Measurements from ENCODE around the gene LGALS16.

LGALS16 gene

DNA sequence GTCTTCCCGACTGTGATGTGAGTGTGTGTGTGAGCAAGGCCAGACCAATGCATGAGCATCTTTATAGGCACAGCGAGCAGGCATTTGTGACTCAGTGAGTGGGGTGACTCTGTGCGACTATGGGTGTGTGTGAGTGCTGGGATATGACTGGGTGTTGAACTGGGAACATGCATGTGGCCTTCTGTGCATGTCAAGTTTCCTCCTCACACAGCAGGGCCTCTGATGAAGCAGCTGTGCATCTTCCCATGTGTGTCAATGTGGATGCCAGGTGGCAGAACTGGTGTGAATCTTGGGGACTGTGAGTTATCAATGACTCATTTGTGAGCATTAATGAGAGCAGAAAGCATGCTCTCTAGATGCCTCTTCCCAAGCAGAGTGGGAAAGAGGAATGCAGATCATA is 36.5 kb downstream of the LGALS16 start:
- no peak for DNase-seq
- no peak for TF ChIP-seq POLR2A (IDR thresholded peaks at IDR 0.05; ENCODE audit: low read length)
- TF ChIP-seq GATA1 (IDR thresholded peaks at IDR 0.05; ENCODE audit: low read depth, low read length), result no peak

DNA sequence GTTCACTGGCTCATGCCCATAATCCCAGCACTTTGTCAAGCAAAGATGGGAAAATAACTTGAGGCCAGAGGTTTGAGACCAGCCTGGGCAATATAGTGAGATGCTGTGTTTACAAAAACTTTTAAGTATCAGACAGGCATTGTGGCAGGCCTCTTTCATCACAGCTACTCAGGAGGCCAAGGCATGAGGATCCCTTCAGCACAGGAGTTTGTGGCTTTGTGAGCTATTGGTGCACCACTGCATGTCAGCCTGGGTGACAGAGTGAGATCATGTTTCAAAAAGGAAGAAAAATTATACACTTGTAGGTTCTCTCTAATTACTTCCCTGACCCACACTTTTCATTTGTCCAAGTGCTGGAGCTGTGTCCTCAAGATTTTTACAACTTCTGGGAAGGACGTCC is 37.1 kb downstream of the LGALS16 start:
- TF ChIP-seq GATA1 (IDR thresholded peaks at IDR 0.05; ENCODE audit: low read depth, low read length) (no peak), POLR2A (IDR thresholded peaks at IDR 0.05; ENCODE audit: low read length) (no peak)

DNA sequence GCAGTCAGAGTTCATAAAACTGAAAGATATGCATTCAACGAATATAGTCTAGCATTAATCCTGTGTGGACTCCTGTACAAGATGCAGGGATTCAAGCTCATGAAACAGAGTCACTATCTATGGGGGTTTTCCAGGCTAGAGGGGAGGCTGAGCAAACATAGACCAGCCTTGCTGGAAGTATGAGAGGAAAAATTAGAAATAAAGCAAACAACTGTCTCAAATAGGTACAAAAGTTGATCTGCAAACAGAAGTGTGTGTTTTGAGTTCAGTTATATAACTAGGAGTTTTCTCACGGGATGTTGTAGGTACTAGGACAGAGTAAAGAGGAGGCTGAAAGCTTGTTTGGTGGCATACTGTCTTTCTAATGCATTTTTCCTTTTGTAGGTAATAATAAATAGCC is 40.0 kb downstream of the LGALS16 start:
- TF ChIP-seq POLR2A (IDR thresholded peaks at IDR 0.05; ENCODE audit: low read length), result no peak
- TF ChIP-seq GATA1 (IDR thresholded peaks at IDR 0.05; ENCODE audit: low read depth, low read length), result no peak
- DNase-seq, result no peak

More for the DNA sequence above, 37.1 kb downstream of the LGALS16 start:
- DNase-seq, result no peak

DNA sequence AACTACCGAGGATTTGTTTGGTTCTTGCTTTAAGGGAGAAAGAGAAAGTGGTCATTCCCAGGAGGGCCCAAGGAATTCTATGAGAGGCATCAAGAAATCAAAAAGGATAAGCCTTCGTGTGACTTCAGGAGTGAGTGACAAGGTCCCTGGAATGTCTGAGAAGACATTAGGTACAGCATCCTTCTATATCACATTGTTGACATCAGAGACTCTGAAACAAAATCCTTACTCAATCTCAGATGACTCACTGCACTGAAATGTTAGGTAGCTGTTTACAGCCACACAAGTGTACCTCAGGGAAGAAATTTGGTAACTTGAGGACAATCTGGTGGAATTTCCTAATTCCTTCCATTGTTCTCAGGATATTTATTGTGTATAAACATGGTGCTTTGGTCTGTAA is 40.7 kb downstream of the LGALS16 start:
- TF ChIP-seq GATA1 (IDR thresholded peaks at IDR 0.05; ENCODE audit: low read depth, low read length) (no peak), POLR2A (IDR thresholded peaks at IDR 0.05; ENCODE audit: low read length) (no peak)
- no peak for DNase-seq

DNA sequence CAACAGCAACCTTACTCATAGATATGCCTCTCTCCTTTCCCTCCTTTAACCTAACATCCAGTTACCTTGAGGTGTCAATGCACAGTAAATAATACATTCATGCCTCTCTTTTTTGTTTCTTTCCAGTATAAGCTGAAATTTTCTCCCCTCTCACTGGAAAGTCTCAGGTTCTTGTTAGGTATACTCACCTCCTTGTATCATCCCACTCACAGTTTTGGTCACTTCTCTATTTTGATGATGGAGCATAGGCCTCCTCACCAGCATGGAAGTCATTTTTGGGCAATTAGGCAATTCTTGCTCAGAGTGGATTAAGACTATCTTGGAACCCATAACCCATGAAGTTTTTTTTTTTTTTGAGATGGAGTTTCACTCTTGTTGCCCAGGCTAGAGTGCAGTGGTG is 42.8 kb downstream of the LGALS16 start:
- no peak for DNase-seq
- no peak for TF ChIP-seq POLR2A (IDR thresholded peaks at IDR 0.05; ENCODE audit: low read length)
- no peak for TF ChIP-seq GATA1 (IDR thresholded peaks at IDR 0.05; ENCODE audit: low read depth, low read length)

DNA sequence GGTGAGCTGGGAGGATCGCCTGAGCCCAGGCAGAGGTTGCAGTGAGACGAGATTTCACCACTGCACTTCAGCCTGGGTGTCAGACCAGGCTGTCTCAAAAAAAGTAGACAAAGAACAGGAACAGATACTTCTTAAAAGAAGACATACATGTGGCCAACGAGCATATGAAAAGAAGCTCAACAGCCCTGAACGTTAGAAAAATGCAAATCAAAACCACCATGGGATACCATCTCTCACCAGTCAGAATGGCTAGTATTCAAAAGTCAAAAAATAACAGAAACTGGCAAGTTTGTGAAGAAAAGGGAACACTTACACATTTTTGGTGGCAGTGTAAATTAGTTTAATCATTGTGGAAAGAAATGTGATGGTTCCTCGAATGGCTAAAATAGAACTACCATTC is 45.6 kb downstream of the LGALS16 start:
- TF ChIP-seq GATA1 (IDR thresholded peaks at IDR 0.05; ENCODE audit: low read depth, low read length) (no peak), POLR2A (IDR thresholded peaks at IDR 0.05; ENCODE audit: low read length) (no peak)
- DNase-seq, result no peak

DNA sequence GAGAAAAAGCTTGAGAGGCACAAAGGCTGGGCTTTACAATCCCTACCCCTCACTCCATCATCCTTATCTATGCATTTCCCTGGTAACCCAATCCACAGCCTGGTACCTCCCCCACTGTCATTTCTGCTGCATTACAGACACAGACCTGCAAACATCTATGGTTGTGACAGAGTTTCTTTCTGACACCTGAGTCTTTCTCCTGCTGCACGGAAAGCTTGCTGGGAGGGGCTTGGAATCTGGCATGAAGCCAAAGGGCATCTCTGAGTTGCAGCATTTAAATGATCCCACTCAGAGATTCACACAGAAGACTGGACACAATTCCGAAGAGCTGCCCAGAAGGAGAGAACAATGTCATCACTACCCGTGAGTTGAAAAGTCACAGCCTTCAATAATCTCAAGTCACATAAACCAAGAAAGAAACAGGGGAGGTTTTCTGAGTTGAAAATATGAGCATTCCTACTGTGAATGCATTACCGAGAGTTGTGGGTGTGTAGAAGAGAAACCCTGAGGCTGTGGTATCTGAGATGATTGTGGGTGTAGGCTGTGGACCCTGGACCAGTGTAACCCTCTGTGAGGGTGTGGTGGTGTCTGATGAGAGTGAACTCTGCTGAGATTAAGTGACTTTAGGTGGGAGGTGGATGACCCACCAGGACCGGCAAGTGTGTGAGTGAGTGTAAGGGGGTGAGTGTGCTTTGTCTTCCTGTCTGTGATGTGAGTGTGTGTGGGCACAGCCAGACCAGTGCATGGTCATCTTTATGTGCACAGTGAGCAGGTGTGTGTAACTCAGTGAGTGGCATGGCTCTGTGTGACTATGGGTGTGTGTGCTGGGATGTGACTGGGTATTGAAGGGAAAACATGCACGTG is 48.7 kb downstream of the LGALS16 start, which contains the start of gene LGALS14:
TSS of gene LGALS14 (plus strand) at position 301 of the 864 bp plus-strand sequence. CDS start at position 349, 48 bp downstream.
- no peak for TF ChIP-seq GATA1 (IDR thresholded peaks at IDR 0.05; ENCODE audit: low read depth, low read length)
- TF ChIP-seq POLR2A (IDR thresholded peaks at IDR 0.05; ENCODE audit: low read length), result no peak
- no peak for DNase-seq

DNA sequence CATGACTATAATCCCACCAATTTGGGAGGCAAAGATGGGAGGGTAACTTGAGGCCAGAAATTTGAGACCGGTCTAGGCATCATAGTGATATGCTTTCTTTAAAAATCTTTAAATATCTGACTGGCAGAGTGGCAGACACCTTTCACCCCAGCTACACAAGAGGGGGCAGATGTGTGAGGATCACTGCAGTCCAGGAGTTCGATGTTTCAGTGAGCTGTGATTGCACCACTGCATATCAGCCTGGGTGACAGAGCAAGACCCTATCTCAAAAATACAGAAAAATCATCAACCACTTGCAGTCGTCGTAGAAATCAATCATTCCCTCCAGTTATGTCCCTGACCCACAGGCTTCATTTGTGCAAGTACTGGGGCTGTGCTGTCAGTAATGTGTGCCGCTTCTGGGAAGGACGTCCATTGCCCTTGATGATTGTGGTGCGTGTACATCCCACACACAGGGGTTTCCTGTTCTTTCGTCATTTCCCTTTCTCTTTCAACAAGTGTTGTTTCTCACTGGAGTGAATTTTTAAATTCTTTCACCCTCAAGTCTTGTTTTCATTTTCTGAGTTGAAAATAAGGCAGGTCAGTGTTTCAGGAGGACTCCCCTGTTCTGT is 50.0 kb downstream of the LGALS16 start:
- no peak for TF ChIP-seq GATA1 (IDR thresholded peaks at IDR 0.05; ENCODE audit: low read depth, low read length)
- no peak for TF ChIP-seq POLR2A (IDR thresholded peaks at IDR 0.05; ENCODE audit: low read length)
- DNase-seq, result no peak

DNA sequence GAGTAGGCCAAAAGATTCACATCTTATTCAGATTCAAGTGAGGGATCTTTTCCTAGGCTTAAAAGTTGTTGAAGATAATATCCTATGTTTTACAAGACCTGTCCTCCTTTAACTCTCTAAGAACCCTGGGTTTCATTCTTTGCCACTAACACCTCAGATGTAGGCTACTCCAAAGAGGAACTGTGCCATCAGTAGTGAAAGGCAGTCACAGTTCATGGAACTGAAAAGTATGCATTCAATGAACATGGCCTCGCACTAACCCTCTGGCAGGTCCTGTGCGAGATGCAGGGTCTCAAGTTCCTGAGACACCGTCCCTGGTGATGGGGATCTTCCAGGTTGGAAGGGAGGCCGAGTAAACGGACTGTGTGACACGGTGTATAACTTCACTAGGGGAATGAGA is 52.9 kb downstream of the LGALS16 start:
- DNase-seq, result no peak
- no peak for TF ChIP-seq POLR2A (IDR thresholded peaks at IDR 0.05; ENCODE audit: low read length)
- TF ChIP-seq GATA1 (IDR thresholded peaks at IDR 0.05; ENCODE audit: low read depth, low read length), result no peak

DNA sequence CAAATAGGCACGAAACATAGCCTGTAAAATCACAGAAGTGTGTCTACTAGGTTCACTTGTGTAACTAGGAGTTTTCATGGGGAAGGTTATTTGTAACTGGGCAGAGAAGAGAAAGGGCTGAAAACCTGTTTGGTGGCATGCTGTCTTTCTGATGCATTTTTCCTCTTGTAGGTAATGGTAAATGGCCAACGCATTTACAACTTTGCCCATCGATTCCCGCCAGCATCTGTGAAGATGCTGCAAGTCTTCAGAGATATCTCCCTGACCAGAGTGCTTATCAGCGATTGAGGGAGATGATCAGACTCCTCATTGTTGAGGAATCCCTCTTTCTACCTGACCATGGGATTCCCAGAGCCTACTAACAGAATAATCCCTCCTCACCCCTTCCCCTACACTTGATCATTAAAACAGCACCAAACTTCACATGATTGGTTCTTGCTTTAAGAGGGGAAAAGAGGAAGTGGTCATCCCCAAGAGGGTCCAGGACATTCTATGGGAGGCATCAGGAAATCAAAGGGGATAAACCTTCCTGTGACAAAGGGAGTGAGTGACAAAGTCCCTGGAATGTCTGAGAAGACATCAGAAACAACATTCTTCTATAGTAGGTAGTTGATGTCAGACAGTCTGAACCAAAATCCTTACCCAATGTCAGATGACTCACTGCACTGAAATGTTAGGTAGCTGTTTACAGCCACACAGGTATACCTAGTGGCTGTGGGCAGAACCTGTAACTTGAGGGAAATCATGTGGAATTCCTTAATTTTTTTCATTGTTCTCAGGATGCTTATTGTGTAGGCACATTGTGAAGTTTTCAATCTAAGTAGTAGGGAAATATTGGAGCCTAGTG is 53.5 kb downstream of the LGALS16 start:
- no peak for DNase-seq
- TF ChIP-seq POLR2A (IDR thresholded peaks at IDR 0.05; ENCODE audit: low read length), result no peak
- no peak for TF ChIP-seq GATA1 (IDR thresholded peaks at IDR 0.05; ENCODE audit: low read depth, low read length)

Measured in erythroblast (primary cell).